ENCODE results near the gene BCL2L2. TPM values are rescaled to one million over a fixed set of nuclear protein-coding genes. Genes with fewer than 3 reads are reported as not detected.

Gene BCL2L2
- polyA plus RNA-seq, 1 donor (not counting 4 experiments of a cell fraction or from before 2014, with no cell fraction given): 33.9 TPM

- Histone ChIP-seq H3K4me1 (ENCODE audit: control insufficient read depth, extremely low read depth, insufficient read depth, low read length) (peaks cover 14% of the 10 kb centered on the region), H3K9me1 (ENCODE audit: control insufficient read depth, extremely low read depth, insufficient read depth, low read length) (no peaks in the 10 kb centered on the region), H3K36me3 (ENCODE audit: control insufficient read depth in 2 of 2, extremely low read depth in 1 of 2, insufficient read depth in 2 of 2, low read length in 2 of 2) (peaks cover 3% of the 10 kb centered on the region in 2 experiments), H4K20me1 (ENCODE audit: control insufficient read depth, extremely low read depth, insufficient read depth, low read length) (no peaks in the 10 kb centered on the region), H3K79me2 (ENCODE audit: control insufficient read depth, insufficient read depth, low read length) (peaks cover 34% of the 10 kb centered on the region), H3K9me3 (ENCODE audit: control insufficient read depth, low read depth, low read length) (no peaks in the 10 kb centered on the region), H3K4me2 (ENCODE audit: control insufficient read depth, extremely low read depth, insufficient read depth, low read depth, low read length) (peak overlapping the region; percentile 92), H3K9ac (ENCODE audit: control insufficient read depth, extremely low read depth, insufficient read depth, low read length) (peak overlapping the region; percentile 79), H2AFZ (ENCODE audit: control insufficient read depth, low read length) (no peak overlapping the region), H3K27me3 (ENCODE audit: control insufficient read depth, extremely low read depth, insufficient read depth, low read length) (no peaks in the 10 kb centered on the region), H3K4me3 (ENCODE audit: control insufficient read depth in 2 of 3, extremely low read depth in 1 of 3, insufficient read depth in 2 of 3, low read depth in 1 of 3, low read length in 3 of 3) (peak overlapping the region; percentile 79 to 96 (median 84)), H3K27ac (ENCODE audit: control insufficient read depth, insufficient read depth, low read length) (peak overlapping the region; percentile 95)
- DNase-seq (ENCODE audit: low read depth, low spot score) (no peak), FAIRE-seq (no peak)
- TF ChIP-seq EZH2 (IDR thresholded peaks at IDR 0.05; ENCODE audit: low read length): no peak
- no peak for TF ChIP-seq CTCF (optimal IDR thresholded peaks at IDR 0.05 in 1 of 3, IDR thresholded peaks at IDR 0.05 in 1 of 3, conservative IDR thresholded peaks at IDR 0.05 in 1 of 3; ENCODE audit: extremely low read depth in 1 of 3, insufficient read depth in 2 of 3, low read length in 3 of 3)
- dilution Hi-C loops (cut with MboI; ENCODE audit: extremely low pct_ligation_motif_present, low sequenced_read_pairs): no loop called here
These were observed 19.6 kb upstream of the BCL2L2 start for GRCh38 chr14:23286902-23287479.

DNA sequence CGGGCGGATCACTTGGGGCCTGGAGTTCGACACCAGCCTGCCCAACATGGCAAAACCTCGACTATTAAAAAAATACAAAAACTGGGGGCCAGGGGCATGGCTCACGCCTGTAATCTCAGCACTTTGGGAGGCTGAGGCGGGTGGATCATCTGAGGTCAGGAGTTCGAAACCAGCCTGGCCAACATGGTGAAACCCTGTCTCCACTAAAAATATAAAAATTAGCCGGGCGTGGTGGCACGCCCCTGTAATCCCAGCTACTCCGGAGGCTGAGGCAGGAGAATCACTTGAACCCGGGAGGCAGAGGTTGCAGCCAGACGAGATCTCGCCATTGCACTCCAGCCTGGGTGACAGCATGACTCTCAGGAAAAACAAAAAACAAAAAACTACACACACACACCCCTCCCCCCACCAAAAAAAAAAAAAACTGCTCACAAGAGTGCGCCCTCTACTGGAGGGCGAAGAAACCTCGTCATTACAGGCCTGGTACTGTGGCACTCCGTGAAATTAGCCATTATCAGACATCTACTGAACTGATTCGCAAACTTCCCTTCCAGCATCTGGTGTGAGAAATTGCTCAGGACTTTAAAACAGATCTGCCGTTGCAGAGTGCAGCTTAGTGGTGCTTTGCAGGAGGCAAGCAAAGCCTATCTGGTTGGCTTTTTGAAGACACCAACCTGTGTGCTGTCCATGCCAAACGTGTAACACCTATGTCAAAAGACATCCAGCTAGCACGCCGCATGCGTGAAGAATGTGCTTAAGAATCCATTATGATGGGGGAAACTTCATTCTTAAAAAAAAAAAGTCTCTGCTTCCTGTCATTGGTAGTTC lies 11.7 kb upstream of the BCL2L2 start:
- H3K4me3 ChIP-seq (ENCODE audit: control insufficient read depth in 2 of 3, extremely low read depth in 1 of 3, insufficient read depth in 2 of 3, low read depth in 1 of 3, low read length in 3 of 3): no peak overlapping the region
- FAIRE-seq: no peak
- dilution Hi-C loops (cut with MboI; ENCODE audit: extremely low pct_ligation_motif_present, low sequenced_read_pairs): no loop called here

More for the DNA sequence above, 11.7 kb upstream of the BCL2L2 start:
- Histone ChIP-seq H4K20me1 (ENCODE audit: control insufficient read depth, extremely low read depth, insufficient read depth, low read length) (no peaks in the 10 kb centered on the region), H3K27me3 (ENCODE audit: control insufficient read depth, extremely low read depth, insufficient read depth, low read length) (no peaks in the 10 kb centered on the region), H2AFZ (ENCODE audit: control insufficient read depth, low read length) (peak overlapping the region; percentile 37), H3K4me2 (ENCODE audit: control insufficient read depth, extremely low read depth, insufficient read depth, low read depth, low read length) (no peak overlapping the region), H3K9me3 (ENCODE audit: control insufficient read depth, low read depth, low read length) (no peaks in the 10 kb centered on the region), H3K9me1 (ENCODE audit: control insufficient read depth, extremely low read depth, insufficient read depth, low read length) (no peaks in the 10 kb centered on the region), H3K36me3 (ENCODE audit: control insufficient read depth in 2 of 2, extremely low read depth in 1 of 2, insufficient read depth in 2 of 2, low read length in 2 of 2) (no peaks in the 10 kb centered on the region), H3K4me1 (ENCODE audit: control insufficient read depth, extremely low read depth, insufficient read depth, low read length) (peaks cover 22% of the 10 kb centered on the region), H3K9ac (ENCODE audit: control insufficient read depth, extremely low read depth, insufficient read depth, low read length) (no peak overlapping the region), H3K79me2 (ENCODE audit: control insufficient read depth, insufficient read depth, low read length) (no peaks in the 10 kb centered on the region), H3K27ac (ENCODE audit: control insufficient read depth, insufficient read depth, low read length) (no peak overlapping the region)
- DNase-seq (ENCODE audit: low read depth, low spot score): no peak
- TF ChIP-seq CTCF (optimal IDR thresholded peaks at IDR 0.05 in 1 of 3, IDR thresholded peaks at IDR 0.05 in 1 of 3, conservative IDR thresholded peaks at IDR 0.05 in 1 of 3; ENCODE audit: extremely low read depth in 1 of 3, insufficient read depth in 2 of 3, low read length in 3 of 3): peak; percentile 70 to 88 (median 86)
- TF ChIP-seq EZH2 (IDR thresholded peaks at IDR 0.05; ENCODE audit: low read length): no peak

All from keratinocyte (primary cell).